ENCODE measurements around the gene SPTA1.

- TF ChIP-seq CTCF (optimal IDR thresholded peaks at IDR 0.05 in 1 of 3, IDR thresholded peaks at IDR 0.05 in 1 of 3, conservative IDR thresholded peaks at IDR 0.05 in 1 of 3; ENCODE audit: extremely low read depth in 1 of 3, insufficient read depth in 2 of 3, low read length in 3 of 3): no peak
- TF ChIP-seq EZH2 (IDR thresholded peaks at IDR 0.05; ENCODE audit: low read length): no peak
Observed at GRCh38 chr1:158611916-158612315, 74.6 kb downstream of the SPTA1 start.
